GM12891 (cell line): ENCODE data around the gene ABCF2.

Experiments
- POLR2A ChIP-seq: IDR thresholded peaks from 2 replicates; pipeline ENCODE4 v1.6.1; 2011; ENCODE audit warnings: low read depth, low read length, control low read depth
- POLR2AphosphoS5 ChIP-seq: IDR thresholded peaks from 2 replicates; pipeline ENCODE4 v1.6.1; 2011; ENCODE audit warnings: low read depth, low read length, control low read depth
- POU2F2 ChIP-seq: IDR thresholded peaks from 2 replicates; pipeline ENCODE4 v1.6.1; 2011; ENCODE audit warnings: low read depth, mild to moderate bottlenecking, control low read depth, low read length, moderate library complexity
- SPI1 ChIP-seq: IDR thresholded peaks from 2 replicates; pipeline ENCODE4 v1.6.1; 2011; ENCODE audit warnings: low read depth, low read length, control low read depth
- TAF1 ChIP-seq: IDR thresholded peaks from 2 replicates; pipeline ENCODE4 v1.6.1; 2011; ENCODE audit warnings: low read depth, low read length, control low read depth

- TF ChIP-seq POLR2A (no peak), POLR2AphosphoS5 (no peak), TAF1 (no peak), POU2F2 (no peak), SPI1 (no peak)
These were observed 52.6 kb downstream of the ABCF2 start for GRCh38 chr7:151174246-151175046.
